IMR-90 (cell line): ENCODE results near the gene ZSWIM8. TPM values are rescaled to one million over a fixed set of nuclear protein-coding genes. Genes with fewer than 3 reads are reported as not detected.
A peak's percentile ranks its signal among the peaks of the same experiment; 100 is the strongest.

Experiments used
- ATAC-seq: fragments of 200-7000 bp; cut with Tn5 transposase; 2 replicates; pipeline ENCODE4 v1.9.1; 2020; ENCODE audit warnings: low read depth, mild to moderate bottlenecking, moderate library complexity
- BruUV-seq: library from RNA; stranded (reverse); fragments of 400-500 nt; replicated peaks from 2 replicates; lab custom pipeline; 2021; lab: Mats Ljungman, UMichigan
- CTCF ChIA-PET: fragments of 300-600 bp; formaldehyde crosslinking; extraction: SDS; loops from one replicate; lab custom pipeline; 2021; ENCODE audit warnings: antibody characterized with exemption; lab: Yijun Ruan, JAX
- POLR2A ChIA-PET: fragments of 300-600 bp; sonication (Branson Sonifier 250); formaldehyde crosslinking; loops from one replicate; lab custom pipeline; 2022; ENCODE audit warnings: antibody characterized with exemption; ENCODE audit not compliant: unreplicated experiment; lab: Charles Lee
- DNase-seq: peaks from one replicate; pipeline ENCODE4 v3.0.0; 2013
- H2AFZ ChIP-seq: replicated peaks from 2 replicates; pipeline ENCODE3; 2013; ENCODE audit warnings: low read length, mild to moderate bottlenecking; ENCODE audit not compliant: poor library complexity
- H2AK5ac ChIP-seq: 2 replicates; pipeline ENCODE4 v1.6.1; 2013; ENCODE audit warnings: low read depth, low read length, inconsistent platforms
- H2AK9ac ChIP-seq: replicated peaks from 2 replicates; pipeline ENCODE3; 2013; ENCODE audit warnings: mild to moderate bottlenecking, low read depth, low read length, moderate library complexity; ENCODE audit not compliant: poor library complexity
- H2BK120ac ChIP-seq: 2 replicates; pipeline ENCODE4 v1.6.1; 2013; ENCODE audit warnings: low read depth, low read length, inconsistent platforms
- H2BK15ac ChIP-seq: 3 replicates; pipeline ENCODE4 v1.6.1; 2013; ENCODE audit warnings: low read depth, low read length, inconsistent platforms
- H2BK20ac ChIP-seq: 2 replicates; pipeline ENCODE4 v1.6.1; 2013; ENCODE audit warnings: low read depth, mild to moderate bottlenecking, inconsistent platforms, low read length, moderate library complexity
- H2BK5ac ChIP-seq: 2 replicates; pipeline ENCODE4 v1.6.1; 2013; ENCODE audit warnings: mild to moderate bottlenecking, low read depth, low read length, inconsistent platforms; ENCODE audit not compliant: poor library complexity, severe bottlenecking
- H3K14ac ChIP-seq: replicated peaks from 2 replicates; pipeline ENCODE4 v1.6.1; 2013; ENCODE audit warnings: low read depth, low read length, inconsistent platforms
- H3K18ac ChIP-seq: 2 replicates; pipeline ENCODE4 v1.6.1; 2013; ENCODE audit warnings: low read depth, low read length, control low read depth
- H3K23ac ChIP-seq: 2 replicates; pipeline ENCODE4 v1.6.1; 2013; ENCODE audit warnings: low read depth, low read length, inconsistent platforms
- H3K27ac ChIP-seq: 2 replicates; pipeline ENCODE4 v1.5.1; 2013; ENCODE audit warnings: mild to moderate bottlenecking, control low read depth, low read length; ENCODE audit not compliant: insufficient read depth
- H3K27me3 ChIP-seq: 2 replicates; pipeline ENCODE4 v1.6.1; 2013; ENCODE audit warnings: low read length; ENCODE audit not compliant: control insufficient read depth, insufficient read depth
- H3K36me3 ChIP-seq: 2 replicates; pipeline ENCODE4 v1.6.1; 2013; ENCODE audit warnings: low read length, mixed read lengths; ENCODE audit not compliant: control insufficient read depth, insufficient read depth
- H3K4ac ChIP-seq: 2 replicates; pipeline ENCODE4 v1.6.1; 2013; ENCODE audit warnings: low read depth, low read length, inconsistent platforms
- H3K4me1 ChIP-seq: 2 replicates; pipeline ENCODE4 v1.6.1; 2013; ENCODE audit warnings: low read length, mixed read lengths; ENCODE audit not compliant: control insufficient read depth, insufficient read depth
- H3K4me2 ChIP-seq: 2 replicates; pipeline ENCODE4 v1.6.1; 2013; ENCODE audit warnings: low read depth, mild to moderate bottlenecking, control low read depth, low read length, moderate library complexity
- H3K4me3 ChIP-seq: 2 replicates; pipeline ENCODE4 v1.5.1; 2013; ENCODE audit warnings: low read depth, mild to moderate bottlenecking, control low read depth, low read length, moderate library complexity; ENCODE audit not compliant: insufficient read depth
- H3K56ac ChIP-seq: 2 replicates; pipeline ENCODE4 v1.6.1; 2013; ENCODE audit warnings: low read length, inconsistent platforms; ENCODE audit not compliant: insufficient read depth; ENCODE audit errors: extremely low read depth
- H3K79me1 ChIP-seq, 2 experiments: 2 replicates each; pipeline ENCODE4 v1.6.1; 2013; ENCODE audit warnings: low read length in 2 of 2, inconsistent platforms in 1 of 2, low read depth in 1 of 2
- H3K9ac ChIP-seq: 2 replicates; pipeline ENCODE4 v1.6.1; 2013; ENCODE audit warnings: low read depth, low read length, control low read depth
- H3K9me1 ChIP-seq: 2 replicates; pipeline ENCODE4 v1.6.1; 2013; ENCODE audit warnings: low read length, inconsistent platforms; ENCODE audit not compliant: insufficient read depth
- H3K9me3 ChIP-seq: 2 replicates; pipeline ENCODE4 v1.6.1; 2013; ENCODE audit warnings: low read length; ENCODE audit not compliant: control insufficient read depth, insufficient read depth
- H4K20me1 ChIP-seq: 2 replicates; pipeline ENCODE4 v1.6.1; 2013; ENCODE audit warnings: low read length, inconsistent platforms; ENCODE audit not compliant: insufficient read depth
- H4K5ac ChIP-seq: 2 replicates; pipeline ENCODE4 v1.6.1; 2013; ENCODE audit warnings: mild to moderate bottlenecking, low read depth, low read length, control low read depth
- H4K8ac ChIP-seq, 2 experiments: 2 replicates each; pipeline ENCODE4 v1.6.1; 2013; ENCODE audit warnings: low read depth in 2 of 2, low read length in 2 of 2, control low read depth in 1 of 2, inconsistent platforms in 1 of 2
- H4K91ac ChIP-seq: 2 replicates; pipeline ENCODE4 v1.6.1; 2013; ENCODE audit warnings: low read depth, low read length, inconsistent platforms; ENCODE audit not compliant: insufficient read depth
- BHLHE40 ChIP-seq: fragments of 150-350 bp; IDR thresholded peaks from 2 replicates; pipeline ENCODE4 v1.6.1; 2016; ENCODE audit warnings: mild to moderate bottlenecking, low read depth, low read length
- CEBPB ChIP-seq: IDR thresholded peaks from 2 replicates; pipeline ENCODE4 v1.6.1; 2012; ENCODE audit warnings: low read depth, low read length, improper control_type of control experiment
- CHD1 ChIP-seq: IDR thresholded peaks from 2 replicates; pipeline ENCODE4 v1.6.1; 2012; ENCODE audit warnings: low read depth, low read length, improper control_type of control experiment
- FOS ChIP-seq: fragments of 150-350 bp; IDR thresholded peaks from 2 replicates; pipeline ENCODE4 v1.6.1; 2016; ENCODE audit warnings: low read depth, low read length
- MAFK ChIP-seq: IDR thresholded peaks from 2 replicates; pipeline ENCODE4 v1.6.1; 2012; ENCODE audit warnings: low read depth, low read length, improper control_type of control experiment
- MAZ ChIP-seq: IDR thresholded peaks from 2 replicates; pipeline ENCODE4 v1.6.1; 2012; ENCODE audit warnings: low read depth, mild to moderate bottlenecking, low read length, improper control_type of control experiment, moderate library complexity, borderline replicate concordance
- MXI1 ChIP-seq: IDR thresholded peaks from 2 replicates; pipeline ENCODE4 v1.6.1; 2012; ENCODE audit warnings: low read depth, mild to moderate bottlenecking, low read length, moderate library complexity, borderline replicate concordance
- NFE2L2 ChIP-seq: fragments of 150-350 bp; IDR thresholded peaks from 2 replicates; pipeline ENCODE4 v1.6.1; 2016; ENCODE audit warnings: low read depth, mild to moderate bottlenecking, low read length
- POLR2A ChIP-seq: IDR thresholded peaks from 2 replicates; pipeline ENCODE4 v1.6.1; 2012; ENCODE audit warnings: mild to moderate bottlenecking, low read depth, low read length
- RAD21 ChIP-seq: IDR thresholded peaks from 2 replicates; pipeline ENCODE4 v1.6.1; 2012; ENCODE audit warnings: low read length, improper control_type of control experiment
- RCOR1 ChIP-seq: IDR thresholded peaks from 2 replicates; pipeline ENCODE4 v1.6.1; 2012; ENCODE audit warnings: mild to moderate bottlenecking, low read length, improper control_type of control experiment; ENCODE audit not compliant: insufficient replicate concordance
- RFX5 ChIP-seq: IDR thresholded peaks from 2 replicates; pipeline ENCODE4 v1.8.0; 2012; ENCODE audit warnings: low read depth, mild to moderate bottlenecking, low read length, moderate library complexity
- SMC3 ChIP-seq: fragments of 150-350 bp; IDR thresholded peaks from 2 replicates; pipeline ENCODE4 v1.6.1; 2016; ENCODE audit warnings: low read depth, mild to moderate bottlenecking, antibody characterized with exemption, low read length, moderate library complexity
- WGBS, 2 experiments: methylation state at CpG; one replicate each; pipeline versions ENCODE4 v1.1.5 to v1.1.7; 2013; ENCODE audit warnings: missing lambda C conversion rate in 2 of 2; ENCODE audit not compliant: insufficient read length in 1 of 2; ENCODE audit errors: extremely low coverage in 2 of 2; 5-methylcytosine and 5-hydroxymethylcytosine counted together
- dilution Hi-C: fragments of 300-500 bp; cut with HindIII; formaldehyde crosslinking; loops from one replicate; pipeline ENCODE4 v1.14.3; 2018; ENCODE audit warnings: low sequenced_read_pairs; ENCODE audit not compliant: unreplicated experiment
- in situ Hi-C: fragments of 300-500 bp; cut with MboI; formaldehyde crosslinking; loops from 3 replicates; pipeline ENCODE4 v1.14.3; 2019; ENCODE audit warnings: low sequenced_read_pairs, inconsistent platforms, mixed read lengths
- intact Hi-C: fragments of 100-400 bp; cut with micrococcal nuclease; formaldehyde crosslinking; loops from 2 replicates; pipeline ENCODE4 v1.10.0; 2022
- polyA plus RNA-seq, 3 experiments: library from polyadenylated mRNA; depleted of rRNA; stranded (reverse); fragments of >200 nt; gene quantifications; 2 replicates each; pipeline ENCODE4 v1.2.3, GENCODE V29; 2012; ENCODE audit warnings: low replicate concordance in 1 of 3
- total RNA-seq: library from RNA; depleted of rRNA; stranded (reverse); fragments of >200 nt; gene quantifications from 2 replicates; pipeline ENCODE4 v1.2.3, GENCODE V29; 2012
- TF ChIP-seq, protein P1 (sequence below): fragments of 150-350 bp; IDR thresholded peaks from 2 replicates; pipeline ENCODE4 v1.6.1; 2017; ENCODE audit warnings: mild to moderate bottlenecking, antibody characterized with exemption, low read length, low read depth
- TF ChIP-seq, protein P2 (sequence below): conservative IDR thresholded peaks from 2 replicates; pipeline ENCODE4 v1.5.1; 2012; ENCODE audit warnings: mild to moderate bottlenecking, low read depth, low read length, improper control_type of control experiment
- TF ChIP-seq, protein P3 (sequence below): fragments of 150-350 bp; IDR thresholded peaks from 2 replicates; pipeline ENCODE4 v1.6.1; 2016; ENCODE audit warnings: low read depth, mild to moderate bottlenecking, low read length, moderate library complexity, borderline replicate concordance

The ZSWIM8 gene
- total and polyA plus RNA-seq, 2 of the 4 experiments (the other 2 are of a cell fraction): 16.8 to 103 TPM

DNA sequence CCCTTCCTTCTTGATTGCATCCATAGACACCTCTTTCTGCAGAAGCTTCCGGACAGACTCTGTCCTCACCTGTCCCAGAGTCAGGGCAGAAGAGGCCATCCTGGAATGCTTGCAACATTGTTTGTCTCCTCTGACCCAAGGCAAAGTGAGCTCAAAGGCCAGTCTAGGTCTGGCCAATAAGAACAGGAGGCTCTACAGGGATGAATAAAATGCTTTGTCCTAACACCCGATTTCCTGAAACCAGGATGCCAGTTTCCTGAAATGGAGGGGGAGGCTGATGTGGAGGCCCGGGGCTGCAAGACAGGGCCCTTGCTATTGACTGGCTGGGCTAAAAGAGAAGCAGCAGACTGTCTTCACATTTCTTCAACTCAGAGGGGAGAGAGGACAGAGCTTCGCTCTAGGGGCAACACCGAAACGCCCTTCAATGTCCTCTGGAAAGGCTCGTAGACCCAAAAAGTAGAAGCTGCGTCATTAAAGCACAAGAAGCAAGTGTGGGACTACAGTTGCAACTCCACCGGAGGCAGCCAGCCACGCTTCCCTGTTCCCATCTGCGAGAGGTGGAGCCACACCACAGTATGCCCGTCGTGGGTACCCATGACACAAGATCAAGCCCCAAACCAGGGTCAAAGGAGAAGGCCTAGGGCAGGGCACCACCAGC is 55.1 kb downstream of the ZSWIM8 start:
- TF ChIP-seq, protein P1, sequence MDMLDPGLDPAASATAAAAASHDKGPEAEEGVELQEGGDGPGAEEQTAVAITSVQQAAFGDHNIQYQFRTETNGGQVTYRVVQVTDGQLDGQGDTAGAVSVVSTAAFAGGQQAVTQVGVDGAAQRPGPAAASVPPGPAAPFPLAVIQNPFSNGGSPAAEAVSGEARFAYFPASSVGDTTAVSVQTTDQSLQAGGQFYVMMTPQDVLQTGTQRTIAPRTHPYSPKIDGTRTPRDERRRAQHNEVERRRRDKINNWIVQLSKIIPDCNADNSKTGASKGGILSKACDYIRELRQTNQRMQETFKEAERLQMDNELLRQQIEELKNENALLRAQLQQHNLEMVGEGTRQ: no peak
- TF ChIP-seq MAZ (no peak), CEBPB (no peak), BHLHE40 (no peak), RCOR1 (no peak), RFX5 (no peak), SMC3 (no peak), NFE2L2 (no peak), CHD1 (no peak), MXI1 (no peak), FOS (no peak), MAFK (no peak), POLR2A (no peak), RAD21 (no peak)
- TF ChIP-seq, protein P2, sequence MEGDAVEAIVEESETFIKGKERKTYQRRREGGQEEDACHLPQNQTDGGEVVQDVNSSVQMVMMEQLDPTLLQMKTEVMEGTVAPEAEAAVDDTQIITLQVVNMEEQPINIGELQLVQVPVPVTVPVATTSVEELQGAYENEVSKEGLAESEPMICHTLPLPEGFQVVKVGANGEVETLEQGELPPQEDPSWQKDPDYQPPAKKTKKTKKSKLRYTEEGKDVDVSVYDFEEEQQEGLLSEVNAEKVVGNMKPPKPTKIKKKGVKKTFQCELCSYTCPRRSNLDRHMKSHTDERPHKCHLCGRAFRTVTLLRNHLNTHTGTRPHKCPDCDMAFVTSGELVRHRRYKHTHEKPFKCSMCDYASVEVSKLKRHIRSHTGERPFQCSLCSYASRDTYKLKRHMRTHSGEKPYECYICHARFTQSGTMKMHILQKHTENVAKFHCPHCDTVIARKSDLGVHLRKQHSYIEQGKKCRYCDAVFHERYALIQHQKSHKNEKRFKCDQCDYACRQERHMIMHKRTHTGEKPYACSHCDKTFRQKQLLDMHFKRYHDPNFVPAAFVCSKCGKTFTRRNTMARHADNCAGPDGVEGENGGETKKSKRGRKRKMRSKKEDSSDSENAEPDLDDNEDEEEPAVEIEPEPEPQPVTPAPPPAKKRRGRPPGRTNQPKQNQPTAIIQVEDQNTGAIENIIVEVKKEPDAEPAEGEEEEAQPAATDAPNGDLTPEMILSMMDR: no peak
- TF ChIP-seq, protein P3, sequence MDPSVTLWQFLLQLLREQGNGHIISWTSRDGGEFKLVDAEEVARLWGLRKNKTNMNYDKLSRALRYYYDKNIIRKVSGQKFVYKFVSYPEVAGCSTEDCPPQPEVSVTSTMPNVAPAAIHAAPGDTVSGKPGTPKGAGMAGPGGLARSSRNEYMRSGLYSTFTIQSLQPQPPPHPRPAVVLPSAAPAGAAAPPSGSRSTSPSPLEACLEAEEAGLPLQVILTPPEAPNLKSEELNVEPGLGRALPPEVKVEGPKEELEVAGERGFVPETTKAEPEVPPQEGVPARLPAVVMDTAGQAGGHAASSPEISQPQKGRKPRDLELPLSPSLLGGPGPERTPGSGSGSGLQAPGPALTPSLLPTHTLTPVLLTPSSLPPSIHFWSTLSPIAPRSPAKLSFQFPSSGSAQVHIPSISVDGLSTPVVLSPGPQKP: no peak
- POLR2A ChIA-PET: no interaction called here

More for the DNA sequence above, 55.1 kb downstream of the ZSWIM8 start:
- H3K9me3 ChIP-seq: no peaks in the 10 kb centered on the region
- no TSS peak for BruUV-seq
- ATAC-seq: no peak
- no peak overlapping the region for H3K4me2 ChIP-seq
- H3K9me1 ChIP-seq: peaks cover 23% of the 10 kb centered on the region; the same call in 1 of the 2 replicates
- H4K20me1 ChIP-seq: 0 out of 2 replicates have a peak, but pooled peaks cover 3% of the 10 kb centered on the region
- no peak overlapping the region for H2BK15ac ChIP-seq
- dilution Hi-C loops (no loop called here), intact Hi-C loops (no loop called here), in situ Hi-C loops (no loop called here)
- H2BK5ac ChIP-seq: no peak overlapping the region
- no peak overlapping the region for H4K5ac ChIP-seq
- no peak overlapping the region for H4K91ac ChIP-seq
- no peak overlapping the region for H2BK20ac ChIP-seq
- H3K4me1 ChIP-seq: peaks cover 15% of the 10 kb centered on the region
- CTCF ChIA-PET: no interaction called here
- H2BK120ac ChIP-seq: no peak overlapping the region
- 98% methylated on average over 11 of the region's 13 CpGs; no CpG with 5 or more reads in 1 of the 2 experiments for WGBS, 2 experiments
- peak overlapping the region; percentile 0 for H2AK9ac ChIP-seq
- no peak overlapping the region for H3K56ac ChIP-seq
- no peak overlapping the region for H3K4me3 ChIP-seq
- H3K9ac ChIP-seq: no peak overlapping the region
- peaks cover 0 to 14% of the 10 kb centered on the region in 2 experiments; a peak in 3 of 4 replicates for H3K79me1 ChIP-seq
- H2AFZ ChIP-seq: no peak overlapping the region
- DNase-seq: no peak
- H3K27ac ChIP-seq: no peak overlapping the region
- H3K18ac ChIP-seq: no peak overlapping the region
- no peak overlapping the region for H3K23ac ChIP-seq
- H3K14ac ChIP-seq: no peak overlapping the region
- no peak overlapping the region for H3K4ac ChIP-seq
- H3K27me3 ChIP-seq: no peaks in the 10 kb centered on the region
- no peak overlapping the region for H2AK5ac ChIP-seq
- no peak overlapping the region for H4K8ac ChIP-seq
- peaks cover 29% of the 10 kb centered on the region; the same call in 1 of the 2 replicates for H3K36me3 ChIP-seq
